ENCODE data around the gene TMEM247. TPM values are rescaled to one million over a fixed set of nuclear protein-coding genes. Genes with fewer than 3 reads are reported as not detected.

TMEM247 gene
- total and polyA plus RNA-seq, 10 of the 15 experiments (the other 5 are each of a cell fraction or from before 2014, with no cell fraction given), result not detected

- H4K20me1 ChIP-seq (ENCODE audit: control insufficient read depth, insufficient read depth), result no peaks in the 10 kb centered on the region
- H3K9ac ChIP-seq (ENCODE audit: control insufficient read depth, insufficient read depth, low read length), result no peak overlapping the region
- no peaks in the 10 kb centered on the region for H3K36me3 ChIP-seq (ENCODE audit: control insufficient read depth in 2 of 2, insufficient read depth in 2 of 2, low read length in 1 of 2)
- no peak overlapping the region for H2AFZ ChIP-seq (ENCODE audit: control insufficient read depth, low read depth, low read length)
- FAIRE-seq (no peak), DNase-seq (ENCODE audit: low read depth, low spot score) (no peak), ATAC-seq (no peak)
- H3K79me2 ChIP-seq (ENCODE audit: control insufficient read depth, insufficient read depth, low read length), result no peaks in the 10 kb centered on the region
- ChIA-PET CTCF (interaction anchor here (1.2 to 1.5 kb wide), 2 partner anchors 18 to 308 kb away, joined by 4 to 5 read pairs; no protein-coding TSS in a partner anchor), POLR2A (interaction anchor here (1.0 kb wide), 1 partner anchor 71 kb away, joined by 5 read pairs; no protein-coding TSS in a partner anchor), SMC1A (ENCODE audit: uncharacterized antibody, unreplicated experiment) (interaction anchor here (1.1 to 4.0 kb wide), 10 partner anchors 8 to 163 kb away, joined by 3 to 38 read pairs (median 6); no protein-coding TSS in a partner anchor), RAD21 (ENCODE audit: unreplicated experiment) (interaction anchor here (1.1 to 3.4 kb wide), 5 partner anchors 12 to 854 kb away, joined by 3 to 22 read pairs (median 3); no protein-coding TSS in a partner anchor)
- no TSS peak for BruUV-seq (replicated peaks)
- TF ChIP-seq MAX (IDR thresholded peaks at IDR 0.05; ENCODE audit: low read depth, low read length) (no peak), ZNF592 (IDR thresholded peaks at IDR 0.05) (no peak), KLF5 (IDR thresholded peaks at IDR 0.05; ENCODE audit: partially characterized antibody) (no peak), NR2C2 (IDR thresholded peaks at IDR 0.05; ENCODE audit: borderline replicate concordance, control insufficient read depth, insufficient read length, low read depth) (no peak), SIN3A (IDR thresholded peaks at IDR 0.05; ENCODE audit: low read depth, low read length) (no peak), E4F1 (IDR thresholded peaks at IDR 0.05; ENCODE audit: borderline replicate concordance, partially characterized antibody) (no peak), ZNF687 (IDR thresholded peaks at IDR 0.05) (no peak), ZSCAN29 (IDR thresholded peaks at IDR 0.05) (no peak), NFIC (IDR thresholded peaks at IDR 0.05; ENCODE audit: low read depth, low read length) (no peak)
- H3K9me3 ChIP-seq (replicated peaks; ENCODE audit: control insufficient read depth, insufficient read depth, low read length), result no peaks in the 10 kb centered on the region
- no peak overlapping the region for H3K4me2 ChIP-seq (ENCODE audit: control insufficient read depth, insufficient read depth)
- WGBS (ENCODE audit: insufficient coverage, insufficient replicate concordance, low lambda C conversion rate, missing lambda C conversion rate), result 85% methylated on average over 6 of the region's 6 CpGs
- intact Hi-C loops (cut with micrococcal nuclease; ENCODE audit: unreplicated experiment), result no loop called here
- H3K27me3 ChIP-seq (replicated peaks in 1 of 2; ENCODE audit: control insufficient read depth in 2 of 2, insufficient read depth in 2 of 2, low read length in 1 of 2), result no peaks in the 10 kb centered on the region
- H3K4me1 ChIP-seq (ENCODE audit: control insufficient read depth, insufficient read depth, low read length), result no peaks in the 10 kb centered on the region
- in situ Hi-C loops (cut with MboI), result loop anchor here (5.0 kb wide), 1 partner anchor 418 kb away; no protein-coding TSS in a partner anchor
- no peak overlapping the region for H3K27ac ChIP-seq (ENCODE audit: control insufficient read depth, insufficient read depth)
- no peak overlapping the region for H3K4me3 ChIP-seq
Observed at GRCh38 chr2:46469116-46469515, 10.2 kb upstream of the TMEM247 start.

Measured in GM12878 (cell line).